ENCODE data around the gene TRIP4.

TRIP4 gene

DNA sequence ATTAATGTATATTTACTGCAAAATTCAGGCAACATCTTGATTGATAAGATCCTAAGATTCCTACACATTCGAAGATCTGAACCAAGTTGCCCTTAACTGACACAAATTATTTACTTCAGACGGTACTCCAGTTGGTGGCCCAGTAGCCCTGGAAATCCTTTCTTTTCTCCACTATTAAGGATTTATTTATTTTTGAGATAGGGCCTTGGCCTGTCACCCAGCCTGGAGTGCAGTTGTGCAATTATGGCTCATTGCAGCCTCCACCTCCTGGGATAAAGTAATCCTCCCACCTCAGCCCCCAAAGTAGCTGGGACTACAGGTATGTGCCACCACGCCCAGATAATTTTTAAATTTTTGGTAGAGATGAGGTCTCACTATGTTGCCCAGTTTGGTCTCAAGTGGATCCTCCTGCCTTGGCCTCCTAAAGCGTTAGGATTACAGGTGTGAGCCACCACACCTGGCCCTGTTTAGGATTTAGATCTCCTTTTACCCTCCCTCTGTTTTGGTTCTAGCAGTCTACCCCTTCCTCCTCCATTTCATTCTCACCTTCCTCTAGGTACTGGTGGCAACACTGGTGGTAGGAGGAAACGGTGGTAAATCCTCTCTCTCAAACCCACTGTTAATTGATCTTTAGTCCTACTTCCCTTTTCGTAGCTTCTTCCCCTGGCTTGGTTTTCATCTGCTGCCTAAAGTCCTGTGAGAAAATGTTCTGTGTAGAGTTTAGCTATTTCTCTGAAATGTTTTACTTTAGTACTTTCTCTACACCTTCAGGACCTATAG, 60.1 kb downstream of the TRIP4 start:
- no peak for DNase-seq (ENCODE audit: low spot score)

DNA sequence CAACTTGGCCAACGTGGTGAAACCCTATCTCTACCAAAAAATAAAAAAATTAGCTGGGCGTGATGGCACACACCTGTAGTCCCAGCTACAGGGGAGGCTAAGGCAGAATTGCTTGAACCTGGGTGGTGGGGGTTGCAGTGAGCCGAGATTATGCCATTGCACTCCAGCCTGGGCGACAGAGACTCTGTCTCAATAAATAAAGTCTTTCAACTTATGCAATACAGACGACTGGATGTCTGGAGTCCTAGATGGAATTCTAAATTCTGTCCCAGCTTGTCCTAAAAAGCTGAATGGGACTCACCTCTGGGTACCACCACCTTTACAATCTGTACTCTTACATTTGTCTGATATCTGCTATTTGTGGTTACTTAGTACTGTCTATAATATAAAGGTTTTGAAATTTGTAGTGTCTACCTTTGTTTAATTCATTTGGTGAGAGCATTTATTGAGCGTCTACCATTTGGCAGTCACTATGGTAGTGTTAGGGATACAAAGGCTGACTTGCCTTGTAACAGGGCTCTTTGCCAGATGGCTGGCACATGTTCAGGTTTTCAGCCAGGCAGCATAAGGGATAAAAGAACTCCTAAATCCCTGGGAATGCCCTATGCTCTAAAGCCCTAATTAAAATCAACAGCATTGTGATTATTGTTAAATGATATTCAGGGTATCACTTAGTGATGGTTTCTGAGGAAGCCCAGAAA, 65.5 kb downstream of the TRIP4 start:
- no peak for DNase-seq (ENCODE audit: low spot score)

DNA sequence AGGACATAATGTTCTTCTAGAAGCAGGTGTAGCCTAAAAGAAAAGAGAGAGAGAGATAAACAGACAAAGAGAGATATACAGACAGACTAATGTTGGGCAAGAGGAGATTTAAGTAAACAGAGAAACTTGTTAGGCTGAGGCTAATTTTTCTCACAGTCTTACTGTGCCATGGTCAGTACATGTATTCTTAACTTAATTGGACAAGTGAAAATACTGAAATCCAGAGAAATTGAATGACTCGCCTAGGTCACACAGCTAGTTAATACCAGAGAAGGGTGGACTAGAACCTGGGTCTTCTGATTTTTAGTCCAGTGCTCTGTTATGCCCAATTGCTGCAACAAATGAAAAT, 66.0 kb downstream of the TRIP4 start:
- no peak for DNase-seq (ENCODE audit: low spot score)

DNA sequence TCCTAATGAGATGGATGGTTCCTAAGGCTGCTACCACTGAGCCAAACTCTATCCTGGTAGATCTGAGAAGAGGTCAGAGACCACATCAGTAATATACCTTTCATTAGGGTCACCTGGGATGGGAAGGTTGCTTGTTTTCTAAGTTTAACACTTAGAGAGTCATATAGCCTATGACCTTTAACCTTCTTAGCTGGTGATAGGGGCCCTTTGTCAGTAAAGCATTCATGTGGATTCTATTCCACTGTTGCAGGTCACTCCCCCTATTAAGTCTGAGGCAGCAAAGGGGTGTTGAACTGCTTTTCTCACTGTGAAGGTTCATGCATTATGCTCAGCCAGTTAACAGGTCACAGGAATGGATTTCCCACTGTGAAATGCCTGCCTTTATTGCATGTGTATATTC, 66.6 kb downstream of the TRIP4 start:
- DNase-seq (ENCODE audit: low spot score), result no peak

DNA sequence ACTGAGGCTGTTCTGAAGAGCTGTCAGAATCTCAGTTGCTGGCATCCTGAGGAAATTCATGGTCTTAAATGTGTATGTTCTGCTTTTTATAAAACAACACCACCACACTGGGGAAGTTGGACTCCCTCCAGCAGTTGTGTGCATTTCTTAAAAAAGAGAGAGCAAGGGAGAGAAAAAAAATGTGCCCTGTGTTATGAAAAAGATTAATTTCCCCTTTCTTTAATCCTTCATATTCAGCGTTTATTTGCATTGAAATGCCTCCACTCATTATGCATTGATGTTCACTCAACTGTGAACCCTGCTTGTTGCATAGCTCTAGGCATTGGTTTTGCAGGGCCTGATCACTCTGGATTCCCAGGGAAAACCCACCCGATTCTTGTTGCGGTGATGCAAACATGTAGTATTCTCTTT, 68.3 kb downstream of the TRIP4 start:
- no peak for DNase-seq (ENCODE audit: low spot score)

DNA sequence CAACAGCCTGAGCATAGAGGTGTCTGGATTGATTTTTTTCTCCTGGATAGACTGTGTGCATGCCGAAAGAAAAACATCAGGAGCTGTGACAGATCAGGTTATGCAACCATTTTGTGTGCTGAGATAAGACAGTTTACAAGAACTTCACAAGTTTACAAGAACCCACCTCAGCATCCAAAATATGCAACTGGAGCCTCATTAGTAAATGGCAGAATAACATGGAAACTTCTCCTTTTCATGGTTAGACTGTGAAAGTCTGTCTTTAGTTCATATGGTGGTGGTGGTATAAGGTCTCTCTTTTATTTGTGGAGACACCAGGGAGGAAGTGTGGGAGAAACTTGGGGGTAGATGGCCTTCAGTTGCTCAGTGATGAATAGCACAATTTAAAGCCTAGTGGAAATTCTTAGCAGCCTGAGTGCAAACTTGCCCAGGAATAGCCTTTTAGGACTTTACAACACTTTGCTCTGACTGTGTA, 69.0 kb downstream of the TRIP4 start:
- DNase-seq (ENCODE audit: low spot score), result no peak

DNA sequence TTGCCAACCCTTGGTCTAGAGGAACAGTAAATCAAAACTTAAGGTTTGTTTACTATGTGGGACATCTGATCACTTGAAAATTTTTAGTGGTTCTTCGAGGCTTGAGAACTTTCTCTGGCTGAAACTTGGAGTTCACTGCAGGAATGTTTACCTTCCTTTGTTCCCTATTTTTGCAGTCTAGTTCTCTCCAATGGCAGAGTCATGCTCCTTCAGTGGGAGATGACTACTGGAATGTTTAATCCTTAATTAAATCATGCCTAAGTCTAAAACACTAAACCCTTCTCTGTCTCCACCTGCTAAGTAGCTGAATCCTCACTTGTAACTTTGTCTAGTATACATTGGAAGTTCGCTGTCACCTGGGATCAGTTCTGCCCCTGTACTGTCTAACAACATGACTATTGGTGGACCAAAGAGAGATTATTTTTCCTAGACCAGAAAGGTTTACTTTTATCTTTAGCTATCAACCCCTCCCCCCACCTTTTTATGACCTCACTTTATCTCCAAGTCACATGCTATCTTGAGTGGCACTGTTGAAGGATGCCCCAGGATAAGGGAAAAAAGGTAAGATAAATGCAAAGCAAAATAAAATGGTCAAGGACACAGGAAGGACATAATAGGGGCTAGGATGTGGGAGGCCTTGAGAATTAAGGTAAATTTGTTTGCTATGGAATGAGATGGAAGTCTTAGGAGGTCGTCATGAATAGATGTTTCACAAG, 71.6 kb downstream of the TRIP4 start:
- DNase-seq (ENCODE audit: low spot score), result no peak

DNA sequence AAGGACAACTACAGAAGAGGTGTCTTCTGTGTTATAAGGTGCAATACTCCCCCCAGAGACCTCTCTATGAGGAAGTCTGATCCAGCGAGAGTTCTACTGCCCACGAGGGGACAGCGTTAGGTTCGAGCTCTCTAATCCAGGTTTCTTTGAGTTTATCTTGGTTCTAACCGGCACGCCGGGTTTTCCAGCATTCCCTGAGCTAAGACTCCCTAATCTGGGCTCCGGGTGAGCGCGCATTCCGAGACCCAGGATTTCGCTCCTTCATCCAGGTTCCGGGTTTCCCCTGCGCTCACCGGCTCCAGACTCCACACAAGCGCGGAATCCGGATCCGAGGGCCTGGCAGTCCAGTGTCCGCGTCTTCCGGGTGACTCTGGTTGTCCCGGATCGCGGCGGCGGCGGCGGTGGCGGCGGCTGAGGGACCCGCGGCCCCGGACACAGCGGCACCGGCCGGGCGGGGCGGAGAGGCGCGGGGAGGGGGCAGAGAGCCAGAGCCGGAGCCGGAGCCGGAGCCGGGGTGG, 72.6 kb downstream of the TRIP4 start, which contains the start of gene ZNF609:
TSS of gene ZNF609 (plus strand) at position 373 of the 518 bp plus-strand sequence. CDS start 38,842 bp downstream, outside the sequence.
- peak; percentile 98 for DNase-seq (ENCODE audit: low spot score)

DNA sequence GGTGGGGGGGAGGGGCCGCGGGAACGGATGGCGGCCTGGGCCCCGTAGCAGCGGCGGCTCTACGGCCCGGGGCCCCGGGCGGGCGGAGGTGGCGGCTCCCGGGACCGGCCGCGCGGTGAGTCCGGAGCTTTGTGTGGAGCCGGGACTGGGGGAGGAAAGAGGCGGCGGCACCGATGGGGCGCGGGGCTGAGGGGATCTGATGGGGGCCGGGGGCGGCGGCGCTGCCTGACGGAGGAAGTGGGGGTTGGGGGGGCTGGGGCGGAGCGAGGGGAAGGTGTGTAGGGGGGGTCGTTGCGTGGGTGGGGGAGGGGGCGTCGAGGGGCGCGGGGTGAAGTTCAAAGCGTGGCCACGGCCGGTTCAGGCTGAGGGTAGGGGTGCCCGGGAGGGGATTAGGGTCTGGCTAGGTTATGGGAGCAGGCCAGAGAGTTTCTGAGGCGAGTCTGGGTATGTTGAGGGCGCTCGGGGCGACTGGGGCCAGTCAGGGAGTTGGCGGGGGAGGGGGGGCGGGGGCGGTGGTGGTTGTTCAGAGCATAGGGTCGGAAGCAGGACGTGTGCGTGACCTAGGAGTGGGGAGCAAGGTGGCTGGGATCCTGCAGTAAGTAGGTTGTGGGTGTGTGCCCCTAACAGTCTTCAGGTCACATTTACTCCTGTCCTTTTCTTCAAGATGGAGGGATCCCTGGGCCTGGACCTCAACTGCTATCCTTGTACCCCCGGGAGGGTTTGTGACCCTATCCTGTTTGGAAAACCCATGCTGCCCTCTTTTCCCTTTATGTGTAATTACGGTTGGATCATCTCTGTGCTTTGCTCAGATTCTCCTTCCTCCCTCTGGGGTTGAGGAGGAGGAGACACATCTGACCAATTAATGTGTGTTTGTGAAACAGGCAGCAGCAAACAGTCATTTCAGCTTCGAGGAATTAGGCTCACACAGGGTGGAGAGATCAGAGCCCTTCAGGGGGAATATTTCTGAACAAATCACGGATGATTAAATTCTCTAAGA, 73.4 kb downstream of the TRIP4 start:
- DNase-seq (ENCODE audit: low spot score), result peak; percentile 72

DNA sequence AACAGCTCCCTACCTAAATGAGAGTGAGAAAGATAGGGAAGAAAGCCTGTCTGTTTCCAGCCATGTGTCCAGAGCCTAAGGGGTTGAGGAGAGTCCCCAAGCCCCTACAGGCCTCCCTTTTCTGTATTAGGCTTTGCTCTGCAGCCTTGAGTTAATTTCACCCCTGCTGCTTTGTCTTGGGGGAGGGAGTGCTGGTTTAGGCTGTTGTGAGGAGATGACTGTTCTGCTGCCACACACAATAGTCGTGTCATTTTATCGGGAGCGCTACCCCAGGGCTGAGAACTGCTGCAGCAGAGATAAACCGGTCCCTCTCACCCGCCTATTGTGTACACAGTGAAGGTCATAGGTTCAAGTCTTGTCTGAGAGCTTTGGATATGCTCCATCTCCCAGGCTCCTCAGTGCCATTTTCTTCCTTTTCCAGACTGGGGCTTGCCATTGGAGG, 74.1 kb downstream of the TRIP4 start:
- DNase-seq (ENCODE audit: low spot score), result peak; percentile 52

DNA sequence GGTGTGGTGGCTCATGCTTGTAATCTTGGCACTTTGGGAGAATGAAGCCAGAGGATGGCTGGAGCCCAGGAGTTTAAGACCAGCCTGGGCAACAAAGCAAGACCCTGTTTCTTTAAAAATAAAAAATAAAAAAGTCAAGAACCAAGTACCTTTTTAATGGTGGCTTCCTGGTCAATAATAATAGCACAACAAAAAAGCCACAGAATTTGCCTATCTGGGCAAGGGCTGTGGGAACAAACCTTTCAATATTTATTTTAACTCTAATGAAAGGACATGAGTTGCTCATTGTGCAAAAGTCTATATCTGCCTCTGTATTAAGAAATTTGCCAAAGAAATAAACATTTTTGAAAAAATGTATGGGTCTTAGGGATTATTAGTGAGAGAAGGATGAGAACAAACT, 74.9 kb downstream of the TRIP4 start:
- DNase-seq (ENCODE audit: low spot score), result no peak

DNA sequence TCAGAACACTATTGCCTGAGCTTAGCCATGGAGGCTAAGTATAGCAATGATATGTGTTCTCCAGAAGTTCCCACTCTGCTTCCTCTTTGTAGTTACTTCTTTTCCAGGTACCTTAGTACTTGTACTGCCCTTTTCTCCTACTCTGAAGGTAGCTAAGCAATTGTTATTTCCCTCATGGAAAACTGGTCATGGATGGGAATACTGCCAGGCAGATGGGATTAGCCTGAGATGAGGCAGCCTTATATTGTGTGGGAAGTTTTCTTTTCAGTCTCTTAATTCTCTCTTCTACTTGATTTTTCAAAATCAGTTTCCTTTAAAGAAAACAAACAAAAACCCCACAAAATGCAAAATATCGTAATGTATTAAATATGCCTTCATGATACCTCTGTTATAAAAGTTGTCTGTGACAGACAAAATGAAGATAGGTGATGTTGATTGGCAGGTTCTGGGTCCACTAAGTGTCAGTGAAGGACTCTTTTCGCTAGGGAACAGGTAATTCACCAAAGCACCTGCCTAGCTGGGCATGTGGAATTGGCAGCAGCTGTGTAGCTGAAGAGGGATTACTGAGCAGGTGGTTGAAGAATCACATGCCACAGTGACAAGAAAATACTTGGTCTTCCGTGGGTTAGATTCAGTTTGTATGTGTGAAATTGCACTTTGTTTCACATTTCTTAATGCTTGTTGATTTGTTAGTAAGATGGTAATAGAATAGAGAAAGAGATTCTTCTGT, 76.8 kb downstream of the TRIP4 start:
- DNase-seq (ENCODE audit: low spot score), result no peak

DNA sequence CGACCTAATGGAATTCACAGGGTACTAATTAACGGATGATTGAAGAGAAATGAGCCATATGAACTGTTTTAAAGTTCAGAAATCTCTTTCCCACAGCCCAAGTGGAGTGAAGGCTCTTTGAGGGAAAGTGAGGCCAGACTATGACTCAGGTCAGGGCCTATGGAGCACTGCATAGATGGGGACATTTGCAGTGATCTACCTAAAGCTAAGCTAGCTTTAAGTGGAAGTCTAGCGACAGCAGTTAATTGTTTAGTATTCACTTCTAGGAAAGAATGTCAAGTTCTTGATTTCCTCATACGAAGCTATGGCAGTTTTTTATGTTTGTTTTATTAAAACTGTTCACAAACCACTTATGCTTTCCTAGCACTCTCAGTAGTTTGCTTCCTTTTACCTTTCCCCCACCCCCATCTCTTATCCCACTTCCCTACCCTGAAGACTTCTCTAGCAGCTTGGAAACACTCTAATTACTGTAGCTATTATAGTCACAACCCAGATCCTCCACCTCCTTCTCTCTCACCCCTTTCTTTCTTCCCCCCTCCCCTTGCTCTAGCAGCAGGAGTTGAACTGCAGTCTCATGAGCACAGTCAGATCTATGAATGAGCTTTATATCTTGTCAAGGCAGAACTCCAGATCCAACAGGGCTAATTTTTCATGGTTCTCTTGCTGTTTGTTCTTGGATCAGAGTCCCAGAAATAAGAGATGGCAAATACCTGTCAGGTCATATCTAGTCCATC, 78.9 kb downstream of the TRIP4 start:
- peak; percentile 16 for DNase-seq (ENCODE audit: low spot score)

DNA sequence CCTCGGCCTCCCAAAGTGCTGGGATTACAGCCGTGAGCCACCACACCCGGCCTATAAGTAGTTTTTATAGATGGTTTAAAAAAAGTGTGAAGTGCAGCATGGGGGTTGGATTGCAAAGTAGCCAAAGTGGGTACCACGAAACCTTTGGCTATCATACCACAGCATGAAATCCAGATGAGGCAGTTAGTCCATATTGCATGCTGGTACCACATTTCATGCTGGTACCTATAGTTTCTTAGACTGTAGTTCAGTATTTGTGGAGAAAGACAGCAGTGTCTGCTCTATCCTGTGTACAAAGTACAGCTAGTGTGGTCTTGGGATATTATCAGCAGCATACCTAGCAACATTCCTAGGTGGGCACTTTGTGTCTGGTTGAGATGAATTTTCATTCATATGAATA, 84.5 kb downstream of the TRIP4 start:
- no peak for DNase-seq (ENCODE audit: low spot score)

DNA sequence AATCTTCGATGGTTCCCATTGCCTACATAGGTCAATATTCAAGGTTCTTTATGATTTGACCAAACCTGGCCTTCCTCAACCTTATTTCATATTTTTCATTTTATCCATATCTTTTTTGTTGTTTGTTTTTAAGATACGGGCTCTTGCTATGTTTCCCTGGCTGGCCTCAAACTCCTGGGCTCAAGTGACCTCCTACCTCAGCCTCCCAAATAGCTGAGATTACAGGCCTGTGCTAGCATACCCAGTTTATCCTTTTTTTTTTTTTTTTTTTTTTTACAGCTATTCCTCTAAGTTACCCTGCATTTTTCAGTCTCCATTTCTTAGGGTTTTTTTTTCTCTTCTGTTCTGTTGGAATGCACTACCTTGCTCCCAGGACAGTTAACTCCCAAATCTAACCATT, 87.2 kb downstream of the TRIP4 start:
- no peak for DNase-seq (ENCODE audit: low spot score)

DNA sequence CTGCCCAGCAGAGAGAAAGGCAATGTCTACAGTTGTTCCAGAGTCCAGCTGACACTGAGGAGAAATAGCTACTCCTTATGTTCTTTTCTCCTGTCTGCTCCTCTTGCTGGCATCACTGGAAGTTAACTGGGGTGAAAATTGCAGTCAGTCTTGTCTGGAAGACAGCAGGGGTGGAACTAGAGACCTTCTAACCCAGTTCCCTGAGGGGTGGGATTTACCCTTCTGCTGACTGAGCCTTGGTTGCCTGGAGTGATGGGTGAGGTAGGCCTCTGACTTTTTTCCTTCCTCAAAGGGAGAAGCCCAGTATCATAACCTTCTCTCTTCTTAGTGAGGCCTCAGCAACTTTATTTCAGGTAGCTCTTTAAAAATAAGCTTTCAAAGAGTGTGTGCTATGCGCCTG, 88.9 kb downstream of the TRIP4 start:
- no peak for DNase-seq (ENCODE audit: low spot score)

DNA sequence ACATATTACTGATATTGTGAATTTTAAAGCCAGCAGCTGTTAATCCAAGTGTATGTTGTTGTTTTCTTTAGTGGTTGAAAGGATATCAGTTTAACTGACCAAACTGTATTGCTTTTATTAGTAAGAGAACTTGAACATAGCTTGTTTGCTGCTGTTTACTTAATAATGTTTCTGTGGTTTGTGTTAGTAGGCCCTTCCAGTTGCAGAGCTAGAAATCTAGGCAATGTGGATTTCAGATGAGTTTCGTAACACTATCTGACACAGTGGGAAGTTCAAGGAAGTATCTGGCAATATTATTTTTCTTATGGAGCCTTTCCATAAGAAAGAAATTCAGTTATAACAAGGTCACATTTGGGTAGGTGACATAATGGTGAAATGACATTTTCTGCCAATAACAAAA, 91.2 kb downstream of the TRIP4 start:
- no peak for DNase-seq (ENCODE audit: low spot score)

DNA sequence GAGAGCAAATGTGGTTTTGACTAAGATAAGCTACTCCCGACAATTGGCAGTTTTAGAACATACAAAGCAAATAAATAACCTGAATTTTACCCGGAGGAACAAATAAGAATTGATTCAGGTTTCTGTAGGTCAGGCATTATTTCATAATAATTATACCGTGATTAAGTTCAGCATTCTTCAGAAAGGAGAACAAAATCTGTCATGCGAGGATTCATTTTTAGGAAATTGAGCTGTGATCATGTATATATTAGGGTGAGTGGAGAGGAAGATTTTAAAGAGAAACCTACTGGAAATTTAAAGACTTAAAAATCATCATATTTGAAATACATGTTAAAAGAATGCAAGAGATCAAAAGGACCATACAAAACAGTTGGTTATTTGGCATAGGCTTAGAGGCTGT, 93.3 kb downstream of the TRIP4 start:
- no peak for DNase-seq (ENCODE audit: low spot score)

DNA sequence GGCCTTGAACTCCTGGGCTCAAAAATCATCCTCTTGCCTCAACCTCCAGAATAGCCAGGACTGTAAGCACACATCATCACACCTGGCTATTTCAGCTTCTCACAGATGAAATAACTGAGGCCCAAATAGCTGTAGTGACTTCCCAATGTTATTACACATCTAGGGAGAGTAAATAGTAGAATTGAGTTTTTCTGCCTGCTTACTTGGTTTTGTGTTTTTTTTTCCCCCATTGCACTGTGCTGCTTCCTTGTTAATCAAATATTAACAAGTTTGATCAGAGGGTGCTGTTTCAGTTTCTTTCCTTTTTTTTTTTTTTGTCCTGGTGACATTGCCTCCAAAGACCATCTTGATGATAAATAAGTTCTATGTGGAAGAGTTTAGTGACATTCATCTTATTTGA, 96.1 kb downstream of the TRIP4 start:
- DNase-seq (ENCODE audit: low spot score), result no peak

DNA sequence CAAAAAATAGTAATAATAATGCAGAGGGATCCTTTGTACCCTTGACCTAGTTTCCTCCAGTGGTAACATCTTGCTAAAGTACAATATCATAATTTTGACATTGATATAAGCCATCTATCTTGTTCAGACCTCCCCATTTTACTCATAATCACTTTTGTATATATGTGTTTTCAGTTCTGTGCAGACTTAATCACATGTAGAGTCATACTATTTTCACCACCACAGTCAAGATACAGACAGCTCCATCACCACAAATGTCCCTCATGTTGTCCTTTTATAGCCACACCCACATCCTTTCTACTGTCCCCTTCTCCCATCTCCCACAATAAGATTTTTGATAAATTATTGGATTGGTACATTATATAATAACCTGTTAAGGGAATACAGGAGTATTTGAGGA, 98.2 kb downstream of the TRIP4 start:
- no peak for DNase-seq (ENCODE audit: low spot score)

Data from iPS-NIHi11 (cell line).